Immature natural killer cell (primary cell): ENCODE data around the gene GPR141. TPM values are rescaled to one million over a fixed set of nuclear protein-coding genes. Genes with fewer than 3 reads are reported as not detected.

Source experiments
- DNase-seq, 3 donors: peaks; one replicate each; pipeline ENCODE4 v3.0.0; 2022; ENCODE audit warnings: mixed read lengths in 1 of 3
- H3K27ac Mint-ChIP-seq, 6 donors: one replicate each; pipeline ENCODE4 v1.8.0; 2020; ENCODE audit warnings: mixed read lengths in 6 of 6, mild to moderate bottlenecking in 5 of 6, inconsistent platforms in 4 of 6, moderate library complexity in 3 of 6
- H3K27me3 Mint-ChIP-seq, 3 donors: one replicate each; pipeline ENCODE4 v1.8.0; 2020 to 2021; ENCODE audit warnings: low read depth in 3 of 3, mild to moderate bottlenecking in 3 of 3, mixed read lengths in 3 of 3, moderate library complexity in 3 of 3, inconsistent platforms in 1 of 3
- H3K36me3 Mint-ChIP-seq, 3 donors: one replicate each; pipeline ENCODE4 v1.8.0; 2020; ENCODE audit warnings: mixed read lengths in 3 of 3, inconsistent platforms in 2 of 3, mild to moderate bottlenecking in 2 of 3
- H3K4me1 Mint-ChIP-seq, 2 donors: one replicate each; pipeline ENCODE4 v1.8.0; 2020; ENCODE audit warnings: inconsistent platforms in 2 of 2, mild to moderate bottlenecking in 2 of 2, mixed read lengths in 2 of 2, moderate library complexity in 1 of 2
- H3K4me3 Mint-ChIP-seq, 5 donors: one replicate each; pipeline ENCODE4 v1.8.0; 2020; ENCODE audit warnings: mild to moderate bottlenecking in 5 of 5, mixed read lengths in 5 of 5, inconsistent platforms in 3 of 5, moderate library complexity in 3 of 5
- H3K9me3 Mint-ChIP-seq, 6 donors: one replicate each; pipeline ENCODE4 v1.8.0; 2020; ENCODE audit warnings: mild to moderate bottlenecking in 6 of 6, mixed read lengths in 6 of 6, inconsistent platforms in 4 of 6, moderate library complexity in 3 of 6
- polyA plus RNA-seq, 3 donors: library from polyadenylated mRNA; unstranded; fragments of 300-500 nt; fragmentation: Illumina TruSeq; gene quantifications; one replicate each; pipeline ENCODE4 v1.2.3, GENCODE V29; 2021

The GPR141 gene
- polyA plus RNA-seq, 3 donors from 2014 or later = 9.4 to 24.8 (median 24.3) TPM

DNA sequence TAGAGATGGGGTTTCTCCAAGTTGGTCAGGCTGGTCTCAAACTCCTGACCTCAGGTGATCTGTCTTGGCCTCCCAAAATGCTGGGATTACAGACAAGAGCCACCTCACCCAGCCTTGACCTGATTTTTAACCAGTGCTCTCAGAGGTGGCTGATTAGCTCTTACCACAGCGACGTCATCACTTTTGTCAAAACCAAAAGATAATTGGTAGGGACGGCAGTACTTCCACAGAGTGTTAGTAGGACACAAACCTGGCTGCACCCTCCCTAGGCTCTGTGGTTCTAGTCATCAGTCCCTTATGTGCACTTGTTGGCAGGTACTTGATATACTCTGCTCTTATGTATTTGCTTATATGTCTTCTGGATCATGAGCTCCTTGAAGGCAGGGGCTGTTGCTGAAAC is 74.0 kb downstream of the GPR141 start:
- H3K4me3 Mint-ChIP-seq = peak overlapping the region; percentile 34 to 64 (median 56)
- H3K27me3 Mint-ChIP-seq = peaks cover 0 to 2% (median 0%) of the 10 kb centered on the region in 3 donors
- peak overlapping the region; percentile 37 to 82 (median 78) for H3K27ac Mint-ChIP-seq
- peaks cover 4 to 5% (median 4%) of the 10 kb centered on the region in 3 donors for H3K36me3 Mint-ChIP-seq
- peak; percentile 30 to 46 (median 38) for DNase-seq
- H3K4me1 Mint-ChIP-seq = peaks cover 65 to 68% of the 10 kb centered on the region in 2 donors
- H3K9me3 Mint-ChIP-seq = no peaks in the 10 kb centered on the region

GRCh38 chr7:37758501-37759045 is 75.0 kb downstream of the GPR141 start:
- Mint-ChIP-seq H3K27me3 (peaks cover 0 to 2% (median 0%) of the 10 kb centered on the region in 3 donors), H3K4me3 (no peak overlapping the region)

DNA sequence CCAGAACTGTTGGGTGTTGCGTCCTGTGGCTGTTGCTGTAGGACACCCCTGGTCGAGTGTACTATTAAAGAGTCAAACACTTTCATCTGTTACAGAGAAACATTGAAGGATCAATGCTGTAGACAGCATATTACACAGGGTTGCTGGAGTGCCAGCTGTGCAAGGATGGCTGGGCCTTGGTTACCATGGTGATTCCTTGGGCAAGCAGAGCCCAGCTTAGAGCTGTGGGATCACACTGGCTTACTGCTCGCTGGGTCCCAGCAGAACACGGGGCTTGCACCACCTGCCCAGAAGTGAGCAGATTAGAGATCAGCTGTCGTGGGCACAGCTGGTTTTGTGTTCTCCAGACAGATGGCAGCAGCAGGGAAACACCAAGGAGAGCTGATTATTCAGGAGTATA is 76.0 kb downstream of the GPR141 start:
- peaks cover 12 to 18% (median 12%) of the 10 kb centered on the region in 3 donors for H3K36me3 Mint-ChIP-seq
- DNase-seq = no peak
- H3K4me3 Mint-ChIP-seq = no peak overlapping the region
- H3K27me3 Mint-ChIP-seq = peaks cover 0 to 2% (median 0%) of the 10 kb centered on the region in 3 donors
- H3K9me3 Mint-ChIP-seq = no peaks in the 10 kb centered on the region
- H3K4me1 Mint-ChIP-seq = peaks cover 46 to 50% of the 10 kb centered on the region in 2 donors
- peak overlapping the region in 4 of 6 donors; percentile 18 to 69 (median 36) for H3K27ac Mint-ChIP-seq

More at GRCh38 chr7:37758501-37759045, 75.0 kb downstream of the GPR141 start:
- Mint-ChIP-seq H3K4me1 (peaks cover 55 to 58% of the 10 kb centered on the region in 2 donors), H3K36me3 (peaks cover 4 to 9% (median 8%) of the 10 kb centered on the region in 3 donors), H3K27ac (peak overlapping the region in 4 of 6 donors; percentile 16 to 77 (median 60)), H3K9me3 (no peaks in the 10 kb centered on the region)
- no peak for DNase-seq

DNA sequence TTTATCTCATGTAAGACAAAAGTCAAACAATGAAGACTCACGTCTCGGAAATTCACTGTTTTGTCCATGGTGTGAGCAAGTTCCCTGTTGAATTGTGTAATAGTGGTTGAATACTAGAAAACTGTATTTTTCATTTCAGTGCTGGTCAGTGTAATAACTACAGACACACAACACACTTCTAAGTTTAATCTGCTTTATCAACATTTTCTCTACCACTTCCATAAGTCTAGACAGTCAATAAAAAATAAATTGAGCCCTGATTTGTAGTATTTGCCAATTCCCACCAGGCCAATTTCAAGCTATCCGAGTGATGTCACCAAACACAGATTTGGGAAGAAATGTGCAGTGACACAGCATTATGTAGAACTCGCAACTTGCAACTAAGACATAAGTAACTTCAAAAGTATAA is 81.9 kb downstream of the GPR141 start:
- Mint-ChIP-seq H3K4me1 (peaks cover 42 to 48% of the 10 kb centered on the region in 2 donors), H3K9me3 (no peaks in the 10 kb centered on the region), H3K27ac (no peak overlapping the region), H3K27me3 (peaks cover 0 to 3% (median 0%) of the 10 kb centered on the region in 3 donors), H3K36me3 (peaks cover 8 to 26% (median 18%) of the 10 kb centered on the region in 3 donors), H3K4me3 (no peak overlapping the region)
- no peak for DNase-seq

GRCh38 chr7:37765872-37766525 is 82.4 kb downstream of the GPR141 start:
- Mint-ChIP-seq H3K27me3 (peaks cover 0 to 3% (median 0%) of the 10 kb centered on the region in 3 donors), H3K4me3 (peak overlapping the region in 1 of 5 donors; percentile 21), H3K36me3 (peaks cover 8 to 27% (median 19%) of the 10 kb centered on the region in 3 donors), H3K27ac (peak overlapping the region in 3 of 6 donors; percentile 13 to 30 (median 18)), H3K9me3 (no peaks in the 10 kb centered on the region), H3K4me1 (peaks cover 40 to 51% of the 10 kb centered on the region in 2 donors)
- DNase-seq = no peak

- Mint-ChIP-seq H3K36me3 (peaks cover 8 to 22% (median 15%) of the 10 kb centered on the region in 3 donors), H3K4me3 (no peak overlapping the region), H3K9me3 (no peaks in the 10 kb centered on the region), H3K4me1 (peaks cover 49 to 54% of the 10 kb centered on the region in 2 donors), H3K27me3 (peaks cover 0 to 5% (median 0%) of the 10 kb centered on the region in 3 donors), H3K27ac (peak overlapping the region in 2 of 6 donors; percentile 3 to 51)
- no peak for DNase-seq
These were observed 85.0 kb downstream of the GPR141 start for GRCh38 chr7:37768611-37769010.

DNA sequence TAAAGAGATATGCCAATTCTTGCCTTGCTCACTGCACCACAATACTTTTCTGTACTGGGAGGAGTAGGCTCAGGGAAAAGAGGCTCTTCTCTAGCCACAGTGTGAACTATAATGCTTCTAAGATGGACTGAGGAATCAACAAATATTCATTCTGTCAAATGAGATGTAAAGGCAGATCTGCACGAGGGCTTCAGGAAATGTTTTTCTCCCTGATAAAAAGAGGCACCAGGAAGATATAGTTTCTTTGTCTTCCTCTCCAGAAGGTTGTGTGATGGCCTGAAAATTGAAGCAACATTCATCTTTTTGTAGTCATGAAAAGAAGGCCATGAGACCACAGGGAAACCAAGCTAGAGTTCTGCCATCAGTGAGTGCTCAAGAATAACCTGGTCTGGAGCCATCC is 85.7 kb downstream of the GPR141 start:
- DNase-seq = no peak
- H3K4me3 Mint-ChIP-seq = no peak overlapping the region
- peaks cover 4 to 17% (median 10%) of the 10 kb centered on the region in 3 donors for H3K36me3 Mint-ChIP-seq
- H3K4me1 Mint-ChIP-seq = peaks cover 49 to 54% of the 10 kb centered on the region in 2 donors
- H3K27ac Mint-ChIP-seq = peak overlapping the region in 1 of 6 donors; percentile 29
- no peaks in the 10 kb centered on the region for H3K9me3 Mint-ChIP-seq
- peaks cover 0 to 5% (median 0%) of the 10 kb centered on the region in 3 donors for H3K27me3 Mint-ChIP-seq

GRCh38 chr7:37769726-37770125 is 86.2 kb downstream of the GPR141 start:
- peaks cover 0 to 5% (median 0%) of the 10 kb centered on the region in 3 donors for H3K27me3 Mint-ChIP-seq
- DNase-seq = no peak
- no peak overlapping the region for H3K4me3 Mint-ChIP-seq
- peaks cover 47 to 51% of the 10 kb centered on the region in 2 donors for H3K4me1 Mint-ChIP-seq
- H3K9me3 Mint-ChIP-seq = no peaks in the 10 kb centered on the region
- peak overlapping the region in 1 of 6 donors; percentile 49 for H3K27ac Mint-ChIP-seq
- H3K36me3 Mint-ChIP-seq = peaks cover 4 to 13% (median 5%) of the 10 kb centered on the region in 3 donors

DNA sequence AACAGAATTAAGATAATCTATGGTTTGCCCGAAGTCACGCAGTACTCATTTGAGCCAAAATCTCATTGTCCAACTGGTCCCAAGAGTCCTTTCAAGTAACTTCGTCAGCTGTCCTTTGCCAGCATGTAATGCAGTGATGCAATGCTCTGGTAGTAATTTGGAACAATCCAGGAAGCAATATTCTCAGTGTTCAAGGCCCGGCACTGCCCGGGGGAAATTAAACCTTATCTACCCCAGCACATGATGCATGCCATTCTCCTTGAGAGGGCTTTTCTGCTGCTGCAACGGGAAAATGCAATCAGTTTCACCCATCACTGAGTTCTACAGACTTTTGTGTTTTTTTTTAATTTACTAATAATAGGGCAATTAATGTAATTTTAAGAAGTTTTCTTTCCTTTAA is 87.3 kb downstream of the GPR141 start:
- Mint-ChIP-seq H3K4me3 (no peak overlapping the region), H3K27me3 (peaks cover 0 to 5% (median 0%) of the 10 kb centered on the region in 3 donors), H3K27ac (no peak overlapping the region), H3K36me3 (peaks cover 9 to 17% (median 10%) of the 10 kb centered on the region in 3 donors), H3K4me1 (peaks cover 43 to 45% of the 10 kb centered on the region in 2 donors), H3K9me3 (peaks cover 0 to 10% (median 4%) of the 10 kb centered on the region in 6 donors)
- DNase-seq = no peak

DNA sequence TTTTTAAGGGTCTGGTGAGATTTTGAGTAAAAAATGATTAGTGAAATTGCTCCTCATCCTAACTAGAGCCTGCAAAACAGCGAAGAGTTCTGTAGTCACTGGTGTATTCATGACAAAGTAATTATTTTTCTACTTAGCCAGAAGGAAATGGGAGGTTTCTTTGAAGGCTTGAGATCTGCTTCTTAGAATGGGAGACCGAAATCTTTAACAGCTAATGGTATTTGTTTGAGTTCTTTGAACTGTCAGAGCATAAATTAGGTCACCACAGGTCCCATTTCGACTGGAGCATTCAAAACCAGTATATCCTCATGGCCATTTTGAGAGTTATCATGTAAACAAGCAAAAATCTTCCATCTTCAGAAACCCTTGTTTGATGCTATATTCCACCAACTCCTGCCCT is 87.8 kb downstream of the GPR141 start:
- Mint-ChIP-seq H3K36me3 (peaks cover 9 to 17% (median 10%) of the 10 kb centered on the region in 3 donors), H3K4me3 (no peak overlapping the region), H3K4me1 (peaks cover 37 to 40% of the 10 kb centered on the region in 2 donors), H3K9me3 (peaks cover 0 to 13% (median 4%) of the 10 kb centered on the region in 6 donors), H3K27me3 (peaks cover 0 to 5% (median 0%) of the 10 kb centered on the region in 3 donors), H3K27ac (peak overlapping the region in 2 of 6 donors; percentile 7 to 46)
- no peak for DNase-seq

GRCh38 chr7:37771801-37772200 is 88.2 kb downstream of the GPR141 start:
- Mint-ChIP-seq H3K4me1 (peaks cover 33 to 36% of the 10 kb centered on the region in 2 donors), H3K27ac (peak overlapping the region in 2 of 6 donors; percentile 7 to 46), H3K9me3 (peaks cover 0 to 18% (median 5%) of the 10 kb centered on the region in 6 donors), H3K36me3 (peaks cover 12 to 22% (median 12%) of the 10 kb centered on the region in 3 donors), H3K27me3 (peaks cover 0 to 5% (median 0%) of the 10 kb centered on the region in 3 donors), H3K4me3 (no peak overlapping the region)
- DNase-seq = no peak

DNA sequence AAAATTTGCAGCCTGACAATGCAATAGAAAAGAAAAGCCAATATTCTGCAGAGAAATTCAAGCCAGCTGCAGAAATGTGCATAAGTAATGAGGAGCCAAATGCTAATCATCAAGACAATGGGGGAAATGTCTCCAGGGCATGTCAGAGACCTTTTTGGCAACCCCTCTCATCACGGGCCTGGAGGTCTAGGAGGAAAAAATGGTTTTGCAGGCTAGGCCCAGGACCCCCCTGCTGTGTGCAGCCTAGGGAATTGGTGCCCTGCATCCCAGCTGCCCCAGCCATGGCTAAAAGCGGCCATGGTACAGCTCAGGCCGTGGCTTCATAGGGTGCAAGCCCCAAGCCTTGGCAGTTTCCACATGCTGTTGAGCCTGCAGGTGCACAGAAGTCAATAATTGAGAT is 92.4 kb downstream of the GPR141 start:
- Mint-ChIP-seq H3K4me3 (no peak overlapping the region), H3K27ac (no peak overlapping the region), H3K27me3 (peaks cover 2 to 6% (median 3%) of the 10 kb centered on the region in 3 donors), H3K9me3 (peaks cover 10 to 37% (median 21%) of the 10 kb centered on the region in 6 donors), H3K36me3 (peaks cover 28 to 30% (median 29%) of the 10 kb centered on the region in 3 donors), H3K4me1 (peaks cover 16 to 23% of the 10 kb centered on the region in 2 donors)
- DNase-seq = no peak

DNA sequence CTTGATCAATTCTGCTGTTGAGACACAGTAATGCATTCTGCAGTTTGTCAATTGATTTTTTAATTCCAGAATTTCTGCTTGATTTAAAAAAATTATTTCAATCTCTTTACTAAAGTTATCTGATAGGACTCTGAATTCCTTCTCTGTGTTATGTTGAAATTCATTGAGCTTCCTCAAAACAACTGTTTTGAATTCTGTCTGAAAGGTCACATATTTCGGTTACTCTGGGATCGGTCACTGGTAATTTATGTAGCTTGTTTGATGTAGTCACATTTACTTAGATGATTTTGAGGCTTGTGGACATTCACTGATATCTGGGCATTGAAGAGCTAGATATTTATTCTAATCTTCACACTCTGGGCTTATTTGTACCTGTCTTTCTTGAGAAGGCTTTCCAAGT is 97.6 kb downstream of the GPR141 start:
- peaks cover 18 to 30% (median 23%) of the 10 kb centered on the region in 3 donors for H3K36me3 Mint-ChIP-seq
- peaks cover 25 to 31% of the 10 kb centered on the region in 2 donors for H3K4me1 Mint-ChIP-seq
- peaks cover 2 to 3% (median 3%) of the 10 kb centered on the region in 3 donors for H3K27me3 Mint-ChIP-seq
- no peak overlapping the region for H3K4me3 Mint-ChIP-seq
- DNase-seq = no peak
- peaks cover 10 to 25% (median 17%) of the 10 kb centered on the region in 6 donors for H3K9me3 Mint-ChIP-seq
- H3K27ac Mint-ChIP-seq = no peak overlapping the region

DNA sequence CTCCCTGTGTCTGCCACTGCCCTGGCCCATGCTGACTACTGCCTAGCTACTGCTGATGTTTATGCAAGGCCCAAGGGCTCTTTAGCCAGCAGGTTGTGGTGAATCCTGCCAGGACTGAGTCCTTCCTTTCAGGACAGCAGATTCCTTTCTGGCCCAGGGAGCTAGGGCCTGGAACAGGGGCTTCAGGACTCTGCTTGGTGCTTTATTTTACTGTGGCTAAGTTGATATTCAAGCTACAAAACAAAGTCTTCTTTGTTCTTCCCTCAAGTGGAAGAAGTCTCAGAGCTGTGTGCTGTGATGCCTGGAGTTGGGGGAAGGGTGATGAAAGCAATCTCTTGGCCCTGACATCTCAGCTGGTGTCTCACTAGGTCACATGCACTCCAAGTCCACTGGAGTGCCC is 98.6 kb downstream of the GPR141 start:
- Mint-ChIP-seq H3K27me3 (peaks cover 2 to 3% (median 3%) of the 10 kb centered on the region in 3 donors), H3K4me1 (peaks cover 31 to 41% of the 10 kb centered on the region in 2 donors), H3K4me3 (no peak overlapping the region), H3K27ac (peak overlapping the region in 1 of 6 donors; percentile 4), H3K36me3 (peaks cover 9 to 23% (median 17%) of the 10 kb centered on the region in 3 donors), H3K9me3 (peaks cover 9 to 16% (median 13%) of the 10 kb centered on the region in 6 donors)
- DNase-seq = no peak
